Measurements from ENCODE around the gene SPSB4.

SPSB4 gene

GRCh38 chr3:141150081-141150830, 99.1 kb downstream of the SPSB4 start:
- DNase-seq (ENCODE audit: low read depth in 2 of 2, low spot score in 1 of 2): no peak

- no peak for DNase-seq (ENCODE audit: low read depth in 2 of 2, low spot score in 1 of 2)
Observed at GRCh38 chr3:141150931-141151330, 99.8 kb downstream of the SPSB4 start.

GRCh38 chr3:141151439-141151838, 100.3 kb downstream of the SPSB4 start:
- DNase-seq (ENCODE audit: low read depth in 2 of 2, low spot score in 1 of 2): no peak

- DNase-seq (ENCODE audit: low read depth in 2 of 2, low spot score in 1 of 2): no peak
Observed at GRCh38 chr3:141152130-141152529, 101.0 kb downstream of the SPSB4 start.

- no peak for DNase-seq (ENCODE audit: low read depth in 2 of 2, low spot score in 1 of 2)
Observed at GRCh38 chr3:141152801-141153678, 101.9 kb downstream of the SPSB4 start.

- DNase-seq (ENCODE audit: low read depth in 2 of 2, low spot score in 1 of 2): no peak
Observed at GRCh38 chr3:141153679-141153966, 102.5 kb downstream of the SPSB4 start.

- no peak for DNase-seq (ENCODE audit: low read depth in 2 of 2, low spot score in 1 of 2)
Observed at GRCh38 chr3:141164852-141165251, 113.7 kb downstream of the SPSB4 start.

- DNase-seq (ENCODE audit: low read depth in 2 of 2, low spot score in 1 of 2): no peak
Observed at GRCh38 chr3:141167681-141168080, 116.5 kb downstream of the SPSB4 start.

GRCh38 chr3:141170678-141171295, 119.6 kb downstream of the SPSB4 start:
- no peak for DNase-seq (ENCODE audit: low read depth in 2 of 2, low spot score in 1 of 2)

- no peak for DNase-seq (ENCODE audit: low read depth in 2 of 2, low spot score in 1 of 2)
Observed at GRCh38 chr3:141174674-141175073, 123.5 kb downstream of the SPSB4 start.

GRCh38 chr3:141176775-141177174, 125.6 kb downstream of the SPSB4 start:
- DNase-seq (ENCODE audit: low read depth in 2 of 2, low spot score in 1 of 2): no peak

GRCh38 chr3:141178026-141178425, 126.9 kb downstream of the SPSB4 start:
- DNase-seq (ENCODE audit: low read depth in 2 of 2, low spot score in 1 of 2): no peak

- DNase-seq (ENCODE audit: low read depth in 2 of 2, low spot score in 1 of 2): no peak
Observed at GRCh38 chr3:141178551-141178950, 127.4 kb downstream of the SPSB4 start.

- DNase-seq (ENCODE audit: low read depth in 2 of 2, low spot score in 1 of 2): no peak
Observed at GRCh38 chr3:141179983-141180382, 128.8 kb downstream of the SPSB4 start.

GRCh38 chr3:141181196-141181595, 130.0 kb downstream of the SPSB4 start:
- no peak for DNase-seq (ENCODE audit: low read depth in 2 of 2, low spot score in 1 of 2)

GRCh38 chr3:141181819-141182218, 130.7 kb downstream of the SPSB4 start:
- DNase-seq (ENCODE audit: low read depth in 2 of 2, low spot score in 1 of 2): no peak

- DNase-seq (ENCODE audit: low read depth in 2 of 2, low spot score in 1 of 2): no peak
Observed at GRCh38 chr3:141183606-141184005, 132.5 kb downstream of the SPSB4 start.

GRCh38 chr3:141184430-141184829, 133.3 kb downstream of the SPSB4 start:
- DNase-seq (ENCODE audit: low read depth in 2 of 2, low spot score in 1 of 2): no peak

GRCh38 chr3:141191097-141191749, 140.1 kb downstream of the SPSB4 start:
- DNase-seq (ENCODE audit: low read depth in 2 of 2, low spot score in 1 of 2): no peak

- DNase-seq (ENCODE audit: low read depth in 2 of 2, low spot score in 1 of 2): peak; percentile 97 to 98
Observed at GRCh38 chr3:141192345-141192744, 141.2 kb downstream of the SPSB4 start.

GRCh38 chr3:141193066-141193830, 142.1 kb downstream of the SPSB4 start:
- no peak for DNase-seq (ENCODE audit: low read depth in 2 of 2, low spot score in 1 of 2)

All from stimulated activated CD8-positive, alpha-beta memory T cell treated with anti-CD3 and anti-CD28 coated beads, Interleukin-4, amount 100 ng/mL, for 1 hour (primary cell).